Measurements from ENCODE around the gene ACAD11. TPM values are rescaled to one million over a fixed set of nuclear protein-coding genes. Genes with fewer than 3 reads are reported as not detected.

Gene ACAD11
- total RNA-seq, 4 donors from 2014 or later: 9.1 to 20.1 (median 16.0) TPM

- no peak for DNase-seq (ENCODE audit: low spot score in 2 of 2)
- TF ChIP-seq POLR2A (IDR thresholded peaks at IDR 0.05): no peak
- TF ChIP-seq, protein P1, sequence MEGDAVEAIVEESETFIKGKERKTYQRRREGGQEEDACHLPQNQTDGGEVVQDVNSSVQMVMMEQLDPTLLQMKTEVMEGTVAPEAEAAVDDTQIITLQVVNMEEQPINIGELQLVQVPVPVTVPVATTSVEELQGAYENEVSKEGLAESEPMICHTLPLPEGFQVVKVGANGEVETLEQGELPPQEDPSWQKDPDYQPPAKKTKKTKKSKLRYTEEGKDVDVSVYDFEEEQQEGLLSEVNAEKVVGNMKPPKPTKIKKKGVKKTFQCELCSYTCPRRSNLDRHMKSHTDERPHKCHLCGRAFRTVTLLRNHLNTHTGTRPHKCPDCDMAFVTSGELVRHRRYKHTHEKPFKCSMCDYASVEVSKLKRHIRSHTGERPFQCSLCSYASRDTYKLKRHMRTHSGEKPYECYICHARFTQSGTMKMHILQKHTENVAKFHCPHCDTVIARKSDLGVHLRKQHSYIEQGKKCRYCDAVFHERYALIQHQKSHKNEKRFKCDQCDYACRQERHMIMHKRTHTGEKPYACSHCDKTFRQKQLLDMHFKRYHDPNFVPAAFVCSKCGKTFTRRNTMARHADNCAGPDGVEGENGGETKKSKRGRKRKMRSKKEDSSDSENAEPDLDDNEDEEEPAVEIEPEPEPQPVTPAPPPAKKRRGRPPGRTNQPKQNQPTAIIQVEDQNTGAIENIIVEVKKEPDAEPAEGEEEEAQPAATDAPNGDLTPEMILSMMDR (IDR thresholded peaks at IDR 0.05): no peak
- intact Hi-C loops (cut with DNase I; ENCODE audit: low total_unique reads): no loop called here
- WGBS, 2 donors: 66 to 67% methylated on average over 2 of the region's 2 CpGs
- H3K4me3 ChIP-seq (ENCODE audit: low read depth, poor library complexity, severe bottlenecking): no peak overlapping the region
These were observed 4.1 kb downstream of the ACAD11 start for GRCh38 chr3:132655471-132655870.

DNA sequence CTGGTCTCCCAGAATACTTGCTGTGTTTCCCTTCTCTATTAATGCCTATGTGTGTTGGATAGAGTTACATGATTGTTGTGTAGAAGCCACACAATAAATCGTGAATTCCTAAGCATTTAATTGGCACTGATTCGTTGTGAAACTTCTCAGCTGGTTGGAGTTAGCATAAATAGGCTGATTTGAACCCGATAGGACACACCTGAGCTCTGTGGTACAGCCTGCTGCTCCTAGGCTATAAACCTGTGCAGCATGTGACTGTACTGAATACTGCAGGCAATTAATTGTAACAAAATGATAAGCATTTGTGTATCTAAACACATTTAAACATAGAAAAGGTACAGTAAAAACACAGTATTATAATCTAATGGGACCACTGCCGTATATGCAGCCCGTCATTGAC lies 4.9 kb downstream of the ACAD11 start:
- H3K4me3 ChIP-seq (ENCODE audit: low read depth, poor library complexity, severe bottlenecking): no peak overlapping the region
- 75 to 77% methylated on average over 5 of the region's 5 CpGs for WGBS, 2 donors
- TF ChIP-seq POLR2A (IDR thresholded peaks at IDR 0.05): no peak
- TF ChIP-seq, protein P1 (IDR thresholded peaks at IDR 0.05): no peak
- no peak for DNase-seq (ENCODE audit: low spot score in 2 of 2)
- intact Hi-C loops (cut with DNase I; ENCODE audit: low total_unique reads): no loop called here

- no peak for DNase-seq (ENCODE audit: low spot score in 2 of 2)
- TF ChIP-seq, protein P1 (IDR thresholded peaks at IDR 0.05): no peak
- TF ChIP-seq POLR2A (IDR thresholded peaks at IDR 0.05): no peak
- 88 to 93% methylated on average over 2 of the region's 2 CpGs for WGBS, 2 donors
- intact Hi-C loops (cut with DNase I; ENCODE audit: low total_unique reads): no loop called here
- no peak overlapping the region for H3K4me3 ChIP-seq (ENCODE audit: low read depth, poor library complexity, severe bottlenecking)
These were observed 5.4 kb downstream of the ACAD11 start for GRCh38 chr3:132654190-132654589.

GRCh38 chr3:132652640-132653270 lies 6.9 kb downstream of the ACAD11 start:
- no peak overlapping the region for H3K4me3 ChIP-seq (ENCODE audit: low read depth, poor library complexity, severe bottlenecking)
- intact Hi-C loops (cut with DNase I; ENCODE audit: low total_unique reads): no loop called here
- 81 to 94% methylated on average over 1 of the region's 1 CpG for WGBS, 2 donors
- TF ChIP-seq POLR2A (IDR thresholded peaks at IDR 0.05): no peak
- TF ChIP-seq, protein P1 (IDR thresholded peaks at IDR 0.05): no peak
- no peak for DNase-seq (ENCODE audit: low spot score in 2 of 2)

GRCh38 chr3:132650153-132650552 lies 9.5 kb downstream of the ACAD11 start:
- no peak overlapping the region for H3K4me3 ChIP-seq (ENCODE audit: low read depth, poor library complexity, severe bottlenecking)
- intact Hi-C loops (cut with DNase I; ENCODE audit: low total_unique reads): no loop called here
- 0 to 89% methylated on average over 1 of the region's 1 CpG for WGBS, 2 donors
- DNase-seq (ENCODE audit: low spot score in 2 of 2): no peak
- no peak for TF ChIP-seq POLR2A (IDR thresholded peaks at IDR 0.05)
- TF ChIP-seq, protein P1 (IDR thresholded peaks at IDR 0.05): no peak

DNA sequence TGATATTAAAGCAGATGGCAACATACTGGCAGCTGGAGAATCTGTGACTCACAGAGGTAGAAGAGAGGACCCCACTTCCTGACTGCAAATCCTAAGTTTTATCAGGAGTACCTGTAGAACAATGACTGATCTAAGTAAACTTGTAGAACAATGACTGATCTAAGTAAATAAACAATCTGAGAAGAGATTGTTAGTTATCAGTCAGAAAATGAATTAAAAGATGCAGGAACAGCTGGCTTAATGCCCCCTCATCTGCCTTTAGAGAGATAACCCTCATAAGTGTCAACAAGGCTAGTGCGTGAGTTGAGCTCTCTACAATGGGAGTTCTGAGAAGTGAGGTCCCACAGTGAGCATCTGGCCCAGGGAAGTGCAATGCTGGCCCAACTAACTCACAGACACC lies 14.6 kb downstream of the ACAD11 start:
- intact Hi-C loops (cut with DNase I; ENCODE audit: low total_unique reads): no loop called here
- no peak overlapping the region for H3K4me3 ChIP-seq (ENCODE audit: low read depth, poor library complexity, severe bottlenecking)
- TF ChIP-seq, protein P1 (IDR thresholded peaks at IDR 0.05): no peak
- TF ChIP-seq POLR2A (IDR thresholded peaks at IDR 0.05): no peak
- no peak for DNase-seq (ENCODE audit: low spot score in 2 of 2)
- WGBS, 2 donors: 95 to 100% methylated on average over 1 of the region's 1 CpG

Data from lower leg skin (tissue), 4 donors.